ENCODE measurements around the gene NEK2.
"Not testable (repeated sequence)": the region's sequence is repeated elsewhere in the genome, so short reads cannot be mapped to it uniquely, and the experiment has no call there.

The NEK2 gene

DNA sequence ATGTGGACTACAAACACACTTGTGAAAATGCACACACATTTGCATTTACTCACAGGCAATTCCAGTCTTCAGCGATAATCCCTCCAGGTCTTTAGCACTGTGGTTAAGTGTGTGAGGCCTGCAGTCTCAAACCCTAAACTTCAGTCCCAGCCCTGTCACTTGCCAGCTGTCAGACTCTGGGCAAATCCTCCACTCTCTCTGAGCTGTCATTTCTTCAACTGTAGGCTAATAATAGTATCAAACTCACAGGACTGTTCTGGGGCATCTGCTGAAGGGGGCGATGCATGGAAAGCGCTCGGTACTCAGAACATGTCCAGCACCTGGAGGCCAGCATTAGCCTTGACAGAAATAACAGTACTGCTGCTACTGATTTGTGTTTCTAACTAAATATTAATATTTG is 48.2 kb downstream of the NEK2 start:
- peaks cover 11% of the 10 kb centered on the region; the same call in 1 of the 2 replicates for H3F3A ChIP-seq (ENCODE audit: low read depth)
- no peak overlapping the region for H3K4me3 ChIP-seq (ENCODE audit: low read length, poor library complexity, severe bottlenecking)
- TF ChIP-seq EZH2phosphoT487 (IDR thresholded peaks at IDR 0.05; ENCODE audit: borderline replicate concordance): no peak
- TF ChIP-seq, protein P1, sequence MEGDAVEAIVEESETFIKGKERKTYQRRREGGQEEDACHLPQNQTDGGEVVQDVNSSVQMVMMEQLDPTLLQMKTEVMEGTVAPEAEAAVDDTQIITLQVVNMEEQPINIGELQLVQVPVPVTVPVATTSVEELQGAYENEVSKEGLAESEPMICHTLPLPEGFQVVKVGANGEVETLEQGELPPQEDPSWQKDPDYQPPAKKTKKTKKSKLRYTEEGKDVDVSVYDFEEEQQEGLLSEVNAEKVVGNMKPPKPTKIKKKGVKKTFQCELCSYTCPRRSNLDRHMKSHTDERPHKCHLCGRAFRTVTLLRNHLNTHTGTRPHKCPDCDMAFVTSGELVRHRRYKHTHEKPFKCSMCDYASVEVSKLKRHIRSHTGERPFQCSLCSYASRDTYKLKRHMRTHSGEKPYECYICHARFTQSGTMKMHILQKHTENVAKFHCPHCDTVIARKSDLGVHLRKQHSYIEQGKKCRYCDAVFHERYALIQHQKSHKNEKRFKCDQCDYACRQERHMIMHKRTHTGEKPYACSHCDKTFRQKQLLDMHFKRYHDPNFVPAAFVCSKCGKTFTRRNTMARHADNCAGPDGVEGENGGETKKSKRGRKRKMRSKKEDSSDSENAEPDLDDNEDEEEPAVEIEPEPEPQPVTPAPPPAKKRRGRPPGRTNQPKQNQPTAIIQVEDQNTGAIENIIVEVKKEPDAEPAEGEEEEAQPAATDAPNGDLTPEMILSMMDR (conservative IDR thresholded peaks at IDR 0.05; ENCODE audit: low read length): 0 out of 2 replicates have a peak, but pooled peaks have one; percentile 10
- peaks cover 25% of the 10 kb centered on the region for H3K4me1 ChIP-seq (ENCODE audit: insufficient read depth, low read length, poor library complexity, severe bottlenecking)
- H3K9ac ChIP-seq (ENCODE audit: low read depth, low read length, poor library complexity, severe bottlenecking): no peak overlapping the region
- H2AFZ ChIP-seq (ENCODE audit: low read length): no peak overlapping the region
- no peaks in the 10 kb centered on the region for H3K9me3 ChIP-seq (ENCODE audit: insufficient read depth, low read depth, low read length)
- H3K9me2 ChIP-seq (replicated peaks; ENCODE audit: low read depth, low read length): no peaks in the 10 kb centered on the region
- no peaks in the 10 kb centered on the region for H4K20me1 ChIP-seq (ENCODE audit: insufficient read depth, low read length, poor library complexity, severe bottlenecking)
- H3K79me2 ChIP-seq (ENCODE audit: insufficient read depth, low read length): no peaks in the 10 kb centered on the region
- H3K36me3 ChIP-seq (ENCODE audit: insufficient read depth, low read length): no peaks in the 10 kb centered on the region
- no peak overlapping the region for H3K4me2 ChIP-seq (ENCODE audit: low read depth, low read length, poor library complexity, severe bottlenecking)
- peaks cover 17% of the 10 kb centered on the region for H3K27me3 ChIP-seq (ENCODE audit: insufficient read depth, low read length, poor library complexity, severe bottlenecking)

DNA sequence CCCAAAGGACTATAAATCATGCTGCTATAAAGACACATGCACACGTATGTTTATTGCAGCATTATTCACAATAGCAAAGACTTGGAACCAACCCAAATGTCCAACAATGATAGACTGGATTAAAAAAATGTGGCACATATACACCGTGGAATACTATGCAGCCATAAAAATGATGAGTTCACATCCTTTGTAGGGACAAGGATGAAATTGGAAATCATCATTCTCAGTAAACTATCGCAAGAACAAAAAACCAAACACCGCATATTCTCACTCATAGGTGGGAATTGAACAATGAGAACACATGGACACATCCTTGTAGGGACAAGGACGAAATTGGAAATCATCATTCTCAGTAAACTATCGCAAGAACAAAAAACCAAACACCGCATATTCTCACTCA is 49.6 kb downstream of the NEK2 start:
- not testable (repeated sequence) for H3K27me3 ChIP-seq (ENCODE audit: insufficient read depth, low read length, poor library complexity, severe bottlenecking); H3K9me2 ChIP-seq (replicated peaks; ENCODE audit: low read depth, low read length); H3K79me2 ChIP-seq (ENCODE audit: insufficient read depth, low read length); H3K4me3 ChIP-seq (ENCODE audit: low read length, poor library complexity, severe bottlenecking); H4K20me1 ChIP-seq (ENCODE audit: insufficient read depth, low read length, poor library complexity, severe bottlenecking); H3K9ac ChIP-seq (ENCODE audit: low read depth, low read length, poor library complexity, severe bottlenecking); H3K4me2 ChIP-seq (ENCODE audit: low read depth, low read length, poor library complexity, severe bottlenecking); H2AFZ ChIP-seq (ENCODE audit: low read length); H3K36me3 ChIP-seq (ENCODE audit: insufficient read depth, low read length); H3K9me3 ChIP-seq (ENCODE audit: insufficient read depth, low read depth, low read length)
- Histone ChIP-seq H3K4me1 (ENCODE audit: insufficient read depth, low read length, poor library complexity, severe bottlenecking) (peaks cover 21% of the 10 kb centered on the region), H3F3A (ENCODE audit: low read depth) (peaks cover 11% of the 10 kb centered on the region; the same call in 1 of the 2 replicates)

DNA sequence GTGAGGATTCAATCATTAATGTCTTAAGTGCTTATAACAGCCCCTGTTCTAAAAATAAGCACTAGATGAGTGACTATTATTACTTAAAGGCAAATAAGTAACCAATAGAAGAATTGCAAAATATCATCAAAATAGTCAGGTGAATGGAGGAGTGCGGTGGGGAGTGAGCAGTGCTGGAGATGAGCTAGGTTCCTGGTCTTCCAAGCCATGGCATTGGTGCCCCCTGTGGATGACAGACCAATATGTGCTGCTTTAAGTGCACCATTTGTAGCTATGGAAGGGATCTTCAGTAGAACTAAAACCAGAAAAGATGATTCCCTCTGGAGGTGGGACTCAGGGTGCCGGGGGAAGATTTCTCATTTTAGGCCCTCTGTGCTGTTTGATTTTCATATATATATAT is 50.4 kb downstream of the NEK2 start:
- no peaks in the 10 kb centered on the region for H3K9me3 ChIP-seq (ENCODE audit: insufficient read depth, low read depth, low read length)
- TF ChIP-seq, protein P1 (conservative IDR thresholded peaks at IDR 0.05; ENCODE audit: low read length): peak; percentile 65
- no peak for TF ChIP-seq EZH2phosphoT487 (IDR thresholded peaks at IDR 0.05; ENCODE audit: borderline replicate concordance)
- H3K9ac ChIP-seq (ENCODE audit: low read depth, low read length, poor library complexity, severe bottlenecking): no peak overlapping the region
- peaks cover 1% of the 10 kb centered on the region for H3K27me3 ChIP-seq (ENCODE audit: insufficient read depth, low read length, poor library complexity, severe bottlenecking)
- H3F3A ChIP-seq (ENCODE audit: low read depth): peaks cover 11% of the 10 kb centered on the region; the same call in 1 of the 2 replicates
- no peaks in the 10 kb centered on the region for H3K36me3 ChIP-seq (ENCODE audit: insufficient read depth, low read length)
- no peak overlapping the region for H3K4me3 ChIP-seq (ENCODE audit: low read length, poor library complexity, severe bottlenecking)
- H3K4me2 ChIP-seq (ENCODE audit: low read depth, low read length, poor library complexity, severe bottlenecking): peak overlapping the region; percentile 21
- no peaks in the 10 kb centered on the region for H4K20me1 ChIP-seq (ENCODE audit: insufficient read depth, low read length, poor library complexity, severe bottlenecking)
- H2AFZ ChIP-seq (ENCODE audit: low read length): no peak overlapping the region
- H3K4me1 ChIP-seq (ENCODE audit: insufficient read depth, low read length, poor library complexity, severe bottlenecking): peaks cover 21% of the 10 kb centered on the region
- no peaks in the 10 kb centered on the region for H3K79me2 ChIP-seq (ENCODE audit: insufficient read depth, low read length)
- H3K9me2 ChIP-seq (replicated peaks; ENCODE audit: low read depth, low read length): no peaks in the 10 kb centered on the region

DNA sequence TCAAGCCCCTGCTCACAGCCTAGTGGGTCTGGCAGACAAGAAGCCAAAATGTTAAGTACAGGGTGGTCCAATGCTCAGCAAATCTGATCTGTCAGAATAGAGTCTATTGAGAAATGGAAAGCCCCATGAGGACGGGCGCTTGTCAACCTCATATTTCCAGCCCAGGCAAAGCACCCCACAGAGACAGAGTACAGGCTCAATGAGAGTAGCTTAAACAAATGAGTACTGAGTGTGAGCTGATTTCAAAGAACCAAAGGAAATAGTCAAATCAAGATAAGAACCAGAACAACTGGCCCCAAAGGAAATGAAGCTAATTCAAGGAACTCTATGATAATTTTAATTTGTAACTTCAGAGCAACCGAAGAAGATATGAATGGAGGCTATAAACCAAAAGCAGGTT is 51.9 kb downstream of the NEK2 start:
- Histone ChIP-seq H3K36me3 (ENCODE audit: insufficient read depth, low read length) (no peaks in the 10 kb centered on the region), H3K9ac (ENCODE audit: low read depth, low read length, poor library complexity, severe bottlenecking) (no peak overlapping the region), H3K79me2 (ENCODE audit: insufficient read depth, low read length) (no peaks in the 10 kb centered on the region), H4K20me1 (ENCODE audit: insufficient read depth, low read length, poor library complexity, severe bottlenecking) (no peaks in the 10 kb centered on the region), H3K9me3 (ENCODE audit: insufficient read depth, low read depth, low read length) (no peaks in the 10 kb centered on the region), H3K4me1 (ENCODE audit: insufficient read depth, low read length, poor library complexity, severe bottlenecking) (peaks cover 21% of the 10 kb centered on the region), H3K4me3 (ENCODE audit: low read length, poor library complexity, severe bottlenecking) (no peak overlapping the region), H3K27me3 (ENCODE audit: insufficient read depth, low read length, poor library complexity, severe bottlenecking) (no peaks in the 10 kb centered on the region), H3K9me2 (replicated peaks; ENCODE audit: low read depth, low read length) (no peaks in the 10 kb centered on the region), H2AFZ (ENCODE audit: low read length) (no peak overlapping the region), H3K4me2 (ENCODE audit: low read depth, low read length, poor library complexity, severe bottlenecking) (peak overlapping the region; percentile 30), H3F3A (ENCODE audit: low read depth) (peaks cover 11% of the 10 kb centered on the region; the same call in 1 of the 2 replicates)
- peak; percentile 44; the same call in 1 of the 2 replicates for TF ChIP-seq EZH2phosphoT487 (IDR thresholded peaks at IDR 0.05; ENCODE audit: borderline replicate concordance)
- TF ChIP-seq, protein P1 (conservative IDR thresholded peaks at IDR 0.05; ENCODE audit: low read length): no peak
